Gastrocnemius medialis (tissue), 4 donors: ENCODE results near the gene FBXL17.

Source experiments
- CTCF ChIP-seq, 5 experiments: fragments of 450-650 bp in 3 of 5; fragments of 200-600 bp in 2 of 5; sonication (generic) in 2 of 5; IDR thresholded peaks in 4 of 5; conservative IDR thresholded peaks in 1 of 5; 1 replicate in 4 of 5; 2 replicates in 1 of 5; pipeline ENCODE4 v1.5.1; 2016 to 2019; ENCODE audit warnings: antibody characterized with exemption in 5 of 5, mild to moderate bottlenecking in 3 of 5, moderate library complexity in 3 of 5
- POLR2A ChIP-seq, 2 donors: fragments of 450-650 bp; IDR thresholded peaks; one replicate each; pipeline ENCODE4 v1.6.1; 2017; ENCODE audit warnings: antibody characterized with exemption in 2 of 2, mild to moderate bottlenecking in 2 of 2, moderate library complexity in 2 of 2

DNA sequence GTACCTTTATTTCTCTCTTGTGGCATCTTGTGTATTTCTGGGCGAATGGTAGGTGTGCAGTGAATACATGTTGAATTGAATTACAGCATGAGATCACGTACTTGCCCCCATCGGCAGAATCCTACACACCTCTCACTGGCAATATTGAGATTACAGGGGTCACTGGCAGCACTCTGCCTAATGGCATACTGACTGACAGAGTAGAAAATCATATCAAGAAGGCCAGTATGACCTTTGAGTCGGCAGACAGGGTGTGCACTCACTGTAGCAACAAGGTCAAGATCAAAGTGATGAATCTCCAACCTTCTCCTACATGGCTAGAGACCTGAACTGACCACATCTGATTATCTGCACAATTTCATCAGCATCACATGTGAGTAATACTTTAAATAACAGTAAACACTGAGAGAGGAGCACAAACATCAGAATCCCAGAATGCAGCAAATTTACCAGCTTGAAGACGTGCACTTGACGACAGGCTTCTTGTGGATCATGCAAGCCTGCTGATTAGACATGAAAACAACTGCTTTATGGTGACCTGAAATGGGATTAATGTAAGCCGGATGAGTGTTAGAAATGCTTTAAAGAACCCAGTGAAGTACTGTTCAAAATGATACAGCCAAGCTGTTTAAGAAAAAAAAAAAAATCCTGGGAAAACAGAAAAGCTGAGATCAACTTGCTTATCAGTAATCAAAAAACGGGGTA, 444.1 kb downstream of the FBXL17 start:
- TF ChIP-seq CTCF (IDR thresholded peaks at IDR 0.05 in 4 of 5, conservative IDR thresholded peaks at IDR 0.05 in 1 of 5) (no peak), POLR2A (IDR thresholded peaks at IDR 0.05) (no peak)
